Measurements from ENCODE around the gene ITGBL1.

Gene ITGBL1

DNA sequence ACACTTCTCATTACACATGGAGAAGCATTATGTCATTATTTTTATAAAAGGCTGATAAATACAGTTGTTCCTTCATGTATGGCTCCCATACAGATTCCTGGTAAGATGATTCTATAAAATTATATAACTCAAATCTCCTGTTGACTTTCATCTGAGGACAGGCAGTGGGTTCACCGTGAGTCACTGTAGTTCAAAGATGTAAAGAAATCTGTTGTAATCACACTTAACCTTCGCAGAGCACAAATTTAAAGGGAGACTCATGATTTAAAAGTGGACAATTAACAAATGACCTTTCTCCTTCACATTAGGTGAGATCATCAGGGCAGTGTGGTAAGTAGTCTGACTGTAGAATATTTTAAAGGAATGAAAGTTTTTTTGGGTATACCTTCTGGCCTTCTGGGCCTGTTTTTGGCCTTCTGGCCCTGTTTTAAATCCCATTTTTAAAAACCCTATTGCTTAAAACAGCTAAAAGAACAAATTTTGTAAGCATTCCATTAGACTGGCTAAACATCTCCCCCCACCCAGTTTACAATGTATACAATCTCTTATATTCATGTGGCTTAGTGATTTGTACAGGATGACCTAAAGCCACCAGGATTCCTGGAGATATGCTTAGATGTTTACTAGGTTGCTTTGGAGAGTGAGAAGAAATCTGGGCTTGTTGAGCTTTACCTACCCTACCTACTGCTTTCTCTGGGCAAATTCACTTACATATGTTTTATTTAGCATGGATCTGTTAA lies 171.2 kb downstream of the ITGBL1 start:
- DNase-seq: no peak

DNA sequence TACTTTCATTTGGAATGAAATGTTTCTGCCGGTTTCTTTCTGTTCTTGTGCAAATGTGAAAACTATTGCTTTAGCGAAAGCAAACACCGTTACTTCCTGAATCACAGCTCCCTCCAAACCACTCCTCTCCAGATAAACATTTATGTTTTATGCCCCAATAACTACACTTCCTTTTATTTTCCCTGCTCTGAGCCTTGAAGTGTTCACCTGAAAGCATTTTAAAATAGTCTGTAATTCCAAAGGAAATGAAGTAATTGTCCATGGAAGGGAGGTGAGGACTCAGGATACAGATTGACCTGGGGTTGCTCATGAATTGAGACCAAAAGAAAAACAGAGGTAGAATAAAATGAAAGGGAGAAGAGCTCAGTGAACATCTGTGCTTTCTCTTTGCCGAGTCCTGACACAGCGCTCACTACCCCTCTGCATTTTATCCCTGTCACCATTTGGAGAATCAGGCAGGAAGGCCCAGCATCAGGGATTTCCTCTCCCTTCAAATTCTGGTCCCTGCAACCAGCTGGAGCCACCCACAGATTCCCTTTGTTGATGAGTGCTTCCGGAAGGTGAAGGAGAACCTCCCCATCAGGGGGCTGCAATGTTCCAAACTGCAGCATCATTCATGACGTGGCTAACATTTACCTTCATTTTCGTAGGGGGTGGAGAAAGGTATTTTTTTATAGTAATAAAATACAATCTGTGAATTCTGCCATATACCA lies 171.9 kb downstream of the ITGBL1 start:
- no peak for DNase-seq

DNA sequence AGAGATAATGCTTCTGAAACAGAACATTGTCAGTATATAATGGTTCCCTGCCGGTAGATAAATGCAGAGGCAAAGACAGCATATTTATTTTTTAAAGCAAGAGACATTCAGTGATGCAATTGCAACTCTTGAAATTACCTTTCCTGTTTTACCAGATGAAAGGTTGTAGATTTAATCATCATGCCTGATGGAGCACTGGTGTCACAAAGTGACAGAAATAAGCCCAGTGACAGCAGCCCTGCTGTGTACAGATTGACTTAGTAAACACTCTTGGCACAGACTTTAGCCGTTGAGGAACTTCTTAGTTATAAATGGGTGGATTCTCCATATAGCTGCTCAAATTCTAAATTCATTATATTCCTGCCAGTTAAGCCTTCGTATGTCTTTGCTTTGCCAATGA lies 172.5 kb downstream of the ITGBL1 start:
- DNase-seq: no peak

DNA sequence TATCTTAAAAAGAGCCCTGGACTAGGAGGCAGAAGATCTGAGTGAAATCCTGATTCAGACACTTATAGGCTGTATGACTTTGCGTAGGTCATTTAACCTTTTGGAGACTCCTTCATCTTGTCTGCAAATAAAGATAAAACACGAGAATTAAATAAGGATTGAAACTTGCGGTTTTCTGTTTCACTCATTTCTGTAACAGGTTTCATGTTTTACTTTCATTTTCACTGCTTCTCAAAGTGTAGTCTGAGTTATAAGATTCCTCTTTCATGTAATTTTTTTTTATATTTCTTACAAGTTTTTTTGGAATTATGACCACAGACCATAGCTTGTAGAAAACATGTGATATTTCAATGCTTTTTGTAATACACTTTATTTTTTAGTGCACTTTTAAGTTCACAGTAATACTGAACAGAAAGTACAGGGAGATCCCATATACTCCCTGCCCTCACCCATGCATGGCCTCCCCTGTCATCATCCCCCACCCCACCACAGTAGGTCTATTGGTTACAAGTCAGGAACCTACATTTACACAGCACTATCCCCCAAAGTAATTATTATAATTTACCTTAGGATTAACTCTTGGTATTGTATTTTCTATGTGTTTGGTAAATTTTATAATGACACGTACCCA lies 174.6 kb downstream of the ITGBL1 start:
- no peak for DNase-seq

DNA sequence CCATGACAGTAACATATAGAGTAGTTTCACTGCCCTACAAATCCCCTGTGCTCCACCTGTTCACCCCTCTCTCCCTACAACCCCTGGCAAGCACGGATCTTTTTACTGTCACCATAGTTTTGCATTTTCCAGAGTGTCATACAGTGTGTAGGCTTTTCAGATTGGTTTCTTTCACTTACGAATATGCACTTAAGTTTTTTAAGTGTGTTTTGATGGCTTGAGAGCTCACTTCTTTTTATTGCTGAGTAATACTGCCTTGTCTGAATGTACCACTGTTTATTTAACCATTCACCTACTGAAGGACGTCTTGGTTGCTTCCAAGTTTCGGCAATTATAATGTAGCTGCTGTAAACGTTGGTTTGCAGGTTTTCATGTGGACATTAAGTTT lies 175.1 kb downstream of the ITGBL1 start:
- no peak for DNase-seq

DNA sequence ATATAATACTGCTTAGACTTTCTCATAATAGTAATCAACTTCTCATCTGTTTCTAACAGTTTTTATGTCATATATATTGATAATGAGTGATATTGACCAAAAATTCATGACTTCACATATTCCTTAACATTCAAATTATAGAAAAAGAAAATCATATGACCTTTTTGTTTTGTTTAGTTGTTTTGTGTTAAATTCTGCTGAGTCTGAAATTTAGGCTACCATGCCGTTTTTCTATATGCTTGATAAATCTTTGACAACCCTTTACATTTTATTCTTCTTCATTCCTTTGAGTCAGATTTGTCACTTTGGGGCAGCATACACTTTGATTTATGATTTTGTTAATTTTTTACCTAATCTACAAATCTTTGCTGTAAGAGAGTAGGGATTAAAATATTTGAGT lies 176.4 kb downstream of the ITGBL1 start:
- no peak for DNase-seq

DNA sequence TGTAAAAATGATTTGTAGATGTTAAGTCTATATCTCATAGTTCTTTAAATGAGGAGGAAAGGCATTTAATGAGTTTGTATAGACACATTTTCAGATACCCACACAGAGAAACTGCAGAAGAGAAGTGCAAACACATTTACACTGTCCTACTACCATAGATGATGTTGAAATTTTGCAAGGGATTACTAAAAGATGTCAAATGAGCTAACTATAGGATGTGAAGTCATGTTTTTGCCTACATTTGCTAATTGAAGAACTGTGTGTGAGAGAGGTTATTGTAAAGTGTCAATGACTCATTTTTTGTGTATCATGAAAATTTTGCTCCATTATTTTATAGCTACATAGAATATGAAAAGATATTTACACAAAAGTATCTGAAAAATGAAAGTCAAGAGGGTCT lies 178.9 kb downstream of the ITGBL1 start:
- no peak for DNase-seq

DNA sequence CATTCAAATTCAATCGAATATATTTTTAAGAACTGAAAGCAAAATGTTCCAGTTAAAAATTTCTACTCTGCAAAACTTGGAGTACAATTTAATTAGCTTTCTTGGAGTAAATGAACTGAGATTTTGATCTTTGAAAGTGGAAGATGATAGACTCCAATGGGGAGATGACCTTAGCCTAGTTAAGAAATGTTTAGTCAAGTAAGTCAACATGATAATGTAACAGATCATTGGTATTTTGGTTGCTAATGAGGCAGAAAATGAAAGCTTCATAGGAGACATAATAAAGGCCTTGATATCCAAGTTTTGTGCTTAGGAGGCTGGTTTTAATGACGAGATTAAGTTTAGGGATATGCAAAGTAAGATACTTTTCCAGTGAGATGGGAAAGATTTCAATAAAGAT lies 181.7 kb downstream of the ITGBL1 start:
- DNase-seq: no peak

DNA sequence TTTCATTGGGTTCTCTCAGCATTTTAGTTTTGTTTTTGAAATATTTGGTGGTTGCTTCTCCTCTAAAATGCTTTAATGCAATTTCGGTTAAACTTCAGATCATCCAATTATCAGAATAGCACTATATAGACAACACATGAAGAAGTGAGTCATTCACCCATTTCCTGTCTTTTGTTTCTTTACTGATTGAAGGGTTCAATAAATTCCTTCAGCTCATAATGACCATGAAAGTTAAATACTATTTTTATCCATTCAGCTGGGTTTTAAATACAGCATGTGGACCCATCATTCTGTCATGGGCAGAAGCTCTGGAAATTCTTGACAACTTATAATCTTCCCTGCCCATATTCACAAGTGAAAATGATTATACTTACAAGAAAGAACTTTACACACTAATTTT lies 187.2 kb downstream of the ITGBL1 start:
- no peak for DNase-seq

DNA sequence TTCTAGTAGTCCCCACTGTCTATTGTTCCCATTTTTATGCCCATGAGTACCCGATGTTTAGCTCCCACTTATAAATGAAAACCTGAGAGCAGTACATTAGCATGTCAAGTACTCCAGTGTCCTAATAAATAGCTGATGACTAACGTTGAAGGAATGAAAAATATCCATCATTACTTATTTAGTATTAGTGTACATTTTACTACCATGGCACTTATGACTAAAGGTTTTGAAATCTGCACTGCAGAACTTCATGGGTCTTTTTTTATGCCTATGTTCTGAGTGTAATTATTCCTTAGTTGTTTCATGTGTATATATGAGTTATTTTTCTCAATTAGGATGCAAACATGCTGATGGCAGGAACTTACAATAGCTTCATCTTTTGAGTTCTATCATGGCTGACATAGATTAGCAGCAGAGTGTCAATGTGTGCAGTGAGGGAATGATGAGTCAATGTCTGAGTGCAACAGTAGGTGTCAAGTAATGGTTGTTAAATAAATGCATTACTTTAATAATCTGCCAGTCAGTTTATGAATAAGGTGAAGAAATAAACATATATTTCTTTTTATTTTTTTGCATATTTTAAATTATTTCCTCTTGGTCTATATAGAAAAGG lies 188.4 kb downstream of the ITGBL1 start:
- DNase-seq: no peak

DNA sequence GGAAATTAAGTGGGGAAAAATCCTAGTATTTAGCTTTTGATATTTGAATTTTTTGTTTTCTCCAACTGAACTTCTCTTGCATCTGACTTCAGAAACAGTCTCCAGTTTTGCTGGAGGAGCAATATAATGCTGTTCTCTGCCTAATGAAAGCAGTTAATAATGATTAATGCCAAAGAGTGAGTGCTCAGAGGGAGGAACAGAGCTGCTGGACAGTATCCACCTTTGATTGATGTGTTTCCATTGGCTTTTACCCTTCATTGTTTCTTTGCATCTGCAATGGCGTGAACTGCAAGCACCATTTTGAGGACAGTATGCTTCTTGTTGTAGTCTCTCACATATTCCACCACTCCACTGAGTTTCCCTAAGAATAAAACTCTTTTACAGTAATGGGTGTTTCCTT lies 193.4 kb downstream of the ITGBL1 start:
- DNase-seq: no peak

DNA sequence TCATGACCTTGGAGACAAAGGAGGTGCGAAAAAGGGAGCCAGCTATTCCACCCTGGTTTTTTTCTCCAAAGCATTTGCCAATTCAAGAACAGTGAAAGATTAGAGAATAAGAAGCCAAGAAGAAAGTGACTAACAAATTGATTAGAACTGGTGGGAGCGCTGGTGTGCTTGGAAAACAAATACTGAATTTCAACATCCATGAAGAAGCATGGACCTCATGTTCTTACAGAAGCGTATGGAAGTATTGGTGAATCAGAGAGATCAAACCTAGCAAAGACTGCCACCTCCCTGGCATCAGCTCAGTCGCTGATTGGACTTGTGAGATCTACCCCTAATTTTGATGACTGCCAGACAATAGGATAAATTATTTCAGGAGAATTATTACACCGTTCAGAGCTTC lies 195.3 kb downstream of the ITGBL1 start:
- DNase-seq: no peak

DNA sequence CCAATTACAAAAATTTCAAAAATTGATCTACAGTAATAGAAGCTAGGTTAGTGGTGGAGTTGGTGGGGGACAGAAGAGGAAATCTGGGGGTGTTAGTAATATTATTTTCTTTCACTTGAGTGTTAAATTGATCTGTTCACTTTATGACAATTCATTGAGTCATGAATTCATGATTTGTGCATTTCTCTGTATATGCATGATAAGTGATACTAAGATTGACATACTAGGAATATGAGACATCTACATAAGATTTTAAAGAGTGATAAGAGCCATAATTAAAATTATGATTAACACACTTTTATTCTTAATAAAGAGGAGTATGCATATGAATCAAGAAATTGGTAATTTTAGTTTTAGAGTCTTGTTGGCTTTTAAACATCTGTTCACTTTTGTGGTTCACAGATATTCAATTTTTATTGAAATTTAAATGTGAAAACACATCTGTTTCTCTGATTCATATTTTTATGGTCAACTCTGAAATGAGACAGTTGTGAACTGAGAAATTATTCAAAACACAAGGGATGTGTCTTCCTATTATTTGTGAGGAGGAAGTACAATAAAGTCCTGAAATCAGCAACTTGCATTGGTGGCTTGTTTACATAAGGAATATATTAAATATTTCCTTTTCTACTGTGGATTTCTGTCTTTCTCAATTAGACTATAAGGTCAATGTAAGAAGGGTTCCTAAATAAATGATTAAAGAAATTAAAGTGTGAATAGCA lies 196.5 kb downstream of the ITGBL1 start:
- no peak for DNase-seq

DNA sequence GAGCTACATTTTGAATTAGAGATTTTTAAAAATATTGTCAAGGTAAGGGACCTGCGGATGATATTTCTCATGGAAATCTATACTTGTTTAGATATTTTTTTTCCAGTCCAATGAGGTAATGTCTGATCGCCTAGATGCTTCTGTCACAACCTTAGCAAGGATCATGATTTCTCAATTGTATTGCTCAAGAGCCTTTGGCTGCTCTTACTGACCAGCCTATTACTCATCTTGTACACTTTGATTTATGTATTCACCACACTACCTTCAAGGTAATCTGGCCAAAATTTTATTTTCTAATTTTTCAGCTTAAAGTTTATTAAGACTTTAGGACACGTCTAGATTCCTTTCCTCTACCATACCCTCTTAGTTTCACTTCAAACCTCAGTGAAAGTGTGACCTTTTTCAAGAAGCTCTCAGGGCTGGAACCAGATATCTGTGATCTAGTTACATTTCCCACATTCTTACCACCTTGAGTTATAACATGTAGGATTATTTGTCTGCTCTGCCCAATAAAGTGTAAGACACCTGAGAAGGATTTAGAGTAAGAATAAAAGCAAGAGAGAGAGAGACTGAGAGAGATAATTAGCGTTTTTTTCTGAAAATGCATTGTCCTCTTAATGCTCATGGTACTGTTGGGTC lies 197.1 kb downstream of the ITGBL1 start:
- no peak for DNase-seq

DNA sequence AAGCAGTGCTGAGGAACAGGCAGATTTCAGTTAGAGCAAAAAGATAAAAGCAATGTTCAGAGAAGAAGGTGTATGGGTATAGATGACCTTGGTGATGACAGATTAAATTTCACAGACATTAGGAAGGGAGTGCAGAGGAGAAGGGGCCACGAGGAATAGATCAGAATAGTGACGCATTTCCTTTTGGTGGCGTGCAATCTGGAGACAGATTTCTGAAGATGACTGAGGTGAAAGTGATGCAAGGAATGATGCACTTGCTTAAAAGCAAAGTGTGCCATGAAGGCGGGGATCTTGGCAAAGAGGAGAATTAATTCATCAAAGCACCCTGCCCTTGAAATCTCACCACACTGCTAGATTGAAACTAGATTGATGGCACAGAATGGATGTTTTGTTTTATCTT lies 202.4 kb downstream of the ITGBL1 start:
- DNase-seq: no peak

DNA sequence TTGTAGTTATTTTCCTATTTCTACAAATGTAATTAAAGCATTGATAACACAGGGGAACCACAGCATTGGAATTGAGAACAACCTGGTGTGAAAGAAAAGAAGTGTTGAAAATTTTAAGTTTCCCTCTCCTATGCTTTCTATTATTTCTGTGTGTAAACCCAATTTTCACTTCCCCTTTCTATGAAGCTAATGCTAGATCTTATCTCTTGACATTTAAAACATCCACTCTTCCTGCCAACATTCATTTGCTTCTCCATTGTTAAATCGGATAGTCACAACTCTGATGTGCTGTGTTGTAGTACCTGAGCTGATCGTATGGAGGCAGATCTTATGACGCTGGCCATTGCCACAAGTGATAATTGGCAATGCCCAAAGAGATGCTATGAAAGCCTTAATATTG lies 203.0 kb downstream of the ITGBL1 start:
- DNase-seq: no peak

DNA sequence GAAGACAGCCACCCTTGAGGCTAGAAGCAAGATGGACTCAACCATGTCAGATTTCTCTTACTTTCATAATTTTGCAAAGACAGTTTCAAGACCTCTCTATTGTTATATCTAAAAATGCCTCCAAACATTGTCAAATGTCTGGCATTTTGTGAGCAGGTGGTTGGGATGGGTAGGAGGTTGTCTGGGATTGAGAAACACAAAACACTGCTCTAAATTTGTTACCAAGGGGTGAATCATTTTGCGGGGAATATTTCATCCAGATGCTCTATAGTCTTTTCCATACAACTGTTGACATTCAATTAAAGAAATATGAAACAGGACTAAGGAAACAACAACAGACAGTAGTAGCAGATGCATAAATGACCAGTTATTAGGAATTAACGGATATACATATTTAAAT lies 208.2 kb downstream of the ITGBL1 start:
- no peak for DNase-seq

DNA sequence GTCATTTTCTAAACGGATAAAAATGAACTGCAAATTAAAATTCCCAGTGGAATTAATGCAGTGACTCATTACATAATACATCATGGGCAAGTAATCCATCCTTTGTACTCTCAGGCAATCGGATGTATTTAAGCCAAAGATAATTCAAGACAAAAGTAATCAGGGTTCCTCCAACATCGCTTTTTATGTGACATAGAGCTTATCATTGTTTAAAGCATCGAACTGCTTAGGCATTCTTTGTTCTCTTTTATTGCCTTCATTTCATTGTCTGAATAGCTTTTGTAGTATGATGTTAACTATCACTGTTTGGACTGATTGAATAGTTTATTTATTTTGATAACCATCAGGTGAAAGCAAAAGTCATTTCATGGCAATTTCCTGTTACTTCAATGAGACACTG lies 209.4 kb downstream of the ITGBL1 start:
- no peak for DNase-seq

DNA sequence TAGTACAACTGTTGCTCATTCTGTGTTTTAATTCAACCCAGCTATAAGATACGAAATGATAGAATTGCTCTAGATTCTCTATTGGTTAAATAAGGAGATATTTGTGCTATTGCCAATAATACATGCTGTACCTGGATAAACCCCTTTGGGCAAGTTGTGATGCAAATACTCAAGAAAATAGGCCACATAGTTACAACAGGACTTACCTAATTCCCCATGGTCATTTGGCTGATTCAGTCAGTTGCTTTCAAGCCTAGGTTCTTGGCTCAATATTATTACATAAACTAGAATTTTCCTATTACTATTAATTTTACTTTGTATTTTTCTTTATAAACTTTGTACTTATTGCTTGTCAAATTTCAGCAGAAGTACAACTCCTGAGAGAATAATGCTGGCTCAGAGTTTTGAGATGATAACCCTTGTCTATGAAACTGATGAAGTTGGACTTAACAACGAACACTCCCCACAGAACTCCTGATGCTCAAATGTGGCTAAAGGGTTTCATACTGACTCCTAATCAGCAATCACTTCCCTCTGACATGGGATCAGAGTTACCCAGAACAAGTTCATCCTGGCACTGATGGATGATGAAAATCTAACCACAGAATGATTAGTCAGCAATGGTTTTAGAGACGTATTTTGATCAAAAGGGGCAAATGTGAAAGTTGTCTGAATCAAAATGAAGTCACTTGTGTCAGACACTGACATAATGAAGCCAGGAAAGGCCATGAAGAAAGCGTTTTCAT lies 221.1 kb downstream of the ITGBL1 start:
- no peak for DNase-seq

DNA sequence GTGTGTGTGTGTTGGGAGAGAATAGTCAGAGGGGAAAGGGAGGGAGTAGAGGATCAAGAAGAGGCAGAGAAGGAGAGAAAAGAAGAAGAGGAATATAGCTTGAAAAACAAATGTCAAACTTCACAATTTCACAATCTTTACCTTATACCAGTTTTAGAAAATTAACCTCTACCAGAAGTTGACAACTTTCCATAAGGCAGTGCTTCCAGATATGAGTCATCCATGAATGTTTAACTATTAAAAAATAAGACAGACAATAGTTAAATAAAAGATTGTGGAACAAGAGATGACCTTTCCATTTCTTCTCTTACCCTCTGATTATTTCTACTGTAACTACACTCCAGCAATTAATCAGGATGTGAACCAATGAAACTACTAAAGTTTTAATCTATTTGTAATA lies 229.4 kb downstream of the ITGBL1 start:
- no peak for DNase-seq
